ENCODE results near the gene COL6A3.

COL6A3 gene

DNA sequence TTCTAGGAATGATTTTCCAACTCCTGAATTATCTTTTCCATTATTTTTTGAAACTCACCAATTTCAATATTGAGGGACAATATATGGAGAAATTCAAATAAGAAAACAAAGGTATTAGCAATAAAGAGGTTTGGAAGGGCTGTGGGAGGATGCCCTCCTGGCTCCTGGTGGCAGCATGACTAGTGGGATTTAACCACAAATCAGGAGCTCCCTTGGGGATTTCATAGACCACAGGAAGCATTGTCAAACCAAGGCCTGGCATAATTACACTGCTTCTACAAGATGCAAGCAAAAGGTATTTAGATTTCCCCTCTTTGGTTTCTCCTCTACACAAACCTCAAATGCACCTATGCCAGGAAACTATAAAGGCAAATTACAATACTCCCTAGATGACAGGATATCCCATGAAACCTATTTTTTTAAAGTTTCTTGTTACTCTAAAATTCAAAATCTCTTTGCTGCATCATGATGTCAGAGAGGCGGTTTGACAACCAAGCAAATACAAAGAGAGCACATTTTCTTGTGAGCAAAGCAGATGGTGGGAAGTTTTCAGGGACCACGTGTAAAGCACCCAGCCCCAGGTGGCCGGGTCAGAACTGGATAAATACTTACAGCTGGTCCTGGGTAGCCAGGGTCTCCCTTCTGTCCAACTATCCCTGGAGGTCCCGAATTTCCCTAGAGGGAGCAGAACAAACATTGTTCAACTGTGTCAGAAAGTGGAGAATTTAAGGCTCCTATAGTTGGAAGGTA lies 67.9 kb downstream of the COL6A3 start:
- no peak for DNase-seq

DNA sequence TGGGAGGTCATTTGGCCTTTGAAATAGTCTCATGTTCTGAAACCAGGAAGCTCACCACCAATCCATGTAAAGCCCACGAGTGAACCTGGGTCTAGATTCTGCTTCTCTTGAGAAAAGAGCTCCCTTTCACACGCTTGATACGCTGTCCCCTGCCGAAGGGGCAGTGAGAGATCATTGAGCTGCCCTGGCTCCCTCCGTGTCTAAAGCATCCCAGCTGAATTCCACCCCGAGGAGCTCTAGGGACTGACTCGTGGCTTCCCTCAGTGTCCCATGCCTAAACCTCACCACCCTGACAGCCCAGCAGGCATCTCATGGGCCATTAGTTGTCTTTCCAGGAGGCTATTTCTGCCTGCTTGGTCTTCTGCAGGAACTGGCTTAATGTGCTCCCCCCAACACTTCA lies 68.6 kb downstream of the COL6A3 start:
- no peak for DNase-seq

DNA sequence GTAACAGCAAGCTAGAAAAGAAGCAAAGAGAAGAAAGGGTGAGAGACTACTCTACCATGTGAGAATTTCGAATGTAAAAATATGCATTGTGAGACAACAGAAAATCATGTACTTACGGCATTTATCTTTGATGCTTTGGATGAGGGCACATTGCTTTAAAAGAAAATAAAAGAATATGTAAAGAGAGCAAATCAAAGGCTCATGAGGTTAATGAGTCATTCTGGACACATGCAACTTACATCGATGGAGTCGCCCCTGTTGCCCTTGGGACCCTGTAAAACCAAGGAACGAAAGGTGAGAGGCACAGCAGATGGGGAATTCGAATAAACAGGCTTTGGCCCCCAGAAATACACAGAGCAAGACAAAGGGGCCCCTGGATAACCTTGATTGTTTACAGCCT lies 69.0 kb downstream of the COL6A3 start:
- no peak for DNase-seq

DNA sequence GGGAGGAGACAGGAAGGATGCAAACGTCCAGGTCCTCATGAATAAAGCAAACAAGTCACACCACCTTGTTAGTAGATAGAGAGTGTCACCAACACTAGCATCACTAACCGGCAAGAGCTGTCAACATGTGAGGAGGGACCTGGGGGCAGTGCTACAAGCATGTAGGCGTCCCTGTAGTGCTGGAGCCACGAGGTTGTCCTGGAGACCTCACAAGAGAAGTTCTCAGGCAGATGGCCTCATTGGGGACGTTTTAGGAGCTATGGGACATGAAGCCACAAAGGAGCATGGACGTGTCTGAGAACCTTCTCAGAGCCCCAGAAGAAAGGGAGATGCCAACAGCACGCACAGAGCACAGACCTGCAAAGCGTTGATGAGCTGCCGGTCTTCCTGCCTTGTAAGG lies 70.0 kb downstream of the COL6A3 start:
- DNase-seq, result no peak

DNA sequence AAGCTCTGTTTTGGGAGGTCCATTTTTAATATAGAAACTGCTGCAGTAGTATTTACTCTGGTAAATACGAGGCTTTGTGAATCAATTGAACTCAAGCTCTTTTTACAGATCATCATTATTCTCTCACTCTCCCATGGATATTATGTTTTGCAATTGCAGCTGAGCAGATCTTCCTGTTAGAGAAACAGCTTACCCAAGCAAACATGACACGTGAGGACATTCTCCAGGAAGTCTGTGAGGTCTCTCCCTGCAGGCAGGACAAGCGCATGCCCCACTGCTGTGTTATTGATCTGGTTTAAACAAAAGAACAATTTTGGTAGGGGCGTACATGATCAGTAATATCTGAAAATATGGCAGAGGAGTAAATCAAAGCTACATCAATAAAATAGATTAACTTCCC lies 72.1 kb downstream of the COL6A3 start:
- DNase-seq, result no peak

DNA sequence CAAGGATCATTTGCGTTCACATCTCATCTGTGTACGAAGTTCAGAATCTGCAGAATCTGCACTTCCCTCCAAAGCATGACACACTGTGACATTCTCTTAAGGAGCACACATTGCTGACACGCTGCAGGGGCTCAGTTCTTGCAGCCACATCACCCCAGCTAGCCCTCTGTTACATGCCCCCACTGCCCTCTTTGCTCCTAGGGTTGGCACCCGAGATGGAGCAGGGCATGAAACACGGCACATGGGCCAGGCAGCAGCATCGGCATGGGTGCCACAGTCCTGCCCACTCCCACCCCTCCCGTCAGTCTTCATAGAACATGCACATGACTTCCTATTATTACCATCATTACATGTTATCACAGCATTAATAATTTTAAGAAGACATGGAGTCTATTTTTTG lies 76.4 kb downstream of the COL6A3 start:
- DNase-seq, result no peak

DNA sequence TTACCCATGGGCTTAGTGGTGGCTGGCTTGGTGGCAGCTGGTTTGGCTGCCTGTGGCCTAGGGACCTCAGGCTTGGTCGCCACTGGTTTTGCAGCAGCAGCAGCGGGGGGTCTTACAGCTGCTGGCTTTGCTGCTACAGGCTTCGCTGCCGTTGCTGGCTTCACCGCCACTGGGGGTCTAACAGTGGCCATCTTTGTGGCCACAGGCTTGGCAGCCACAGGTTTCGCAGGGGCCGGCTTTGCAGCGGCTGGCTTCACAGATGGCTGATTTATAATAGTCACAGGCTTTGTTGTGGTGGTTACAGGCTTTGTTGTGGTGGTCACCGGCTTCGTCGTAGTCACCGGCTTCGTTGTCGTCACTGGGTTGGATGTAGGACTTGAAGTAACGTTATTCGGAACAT lies 77.8 kb downstream of the COL6A3 start:
- no peak for DNase-seq

DNA sequence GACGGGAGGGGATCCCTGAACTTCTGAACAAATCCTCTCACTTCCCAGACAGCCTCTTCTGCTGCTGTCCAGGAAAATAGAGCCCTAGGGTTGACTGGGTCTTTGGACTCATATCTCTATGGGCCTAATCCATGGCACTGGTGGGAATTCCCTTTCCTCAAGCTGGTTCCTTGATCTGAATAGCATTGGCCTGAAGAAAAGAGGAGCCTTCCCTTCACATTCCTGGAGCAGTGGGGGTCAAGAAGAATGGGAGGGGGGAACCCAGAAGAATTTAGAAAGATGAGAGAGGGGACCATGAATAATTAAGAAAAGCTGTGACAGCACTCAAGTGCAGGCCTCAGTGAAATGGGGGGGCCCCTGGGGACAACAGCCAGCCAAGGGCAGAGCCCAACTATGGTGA lies 80.2 kb downstream of the COL6A3 start:
- DNase-seq, result no peak

DNA sequence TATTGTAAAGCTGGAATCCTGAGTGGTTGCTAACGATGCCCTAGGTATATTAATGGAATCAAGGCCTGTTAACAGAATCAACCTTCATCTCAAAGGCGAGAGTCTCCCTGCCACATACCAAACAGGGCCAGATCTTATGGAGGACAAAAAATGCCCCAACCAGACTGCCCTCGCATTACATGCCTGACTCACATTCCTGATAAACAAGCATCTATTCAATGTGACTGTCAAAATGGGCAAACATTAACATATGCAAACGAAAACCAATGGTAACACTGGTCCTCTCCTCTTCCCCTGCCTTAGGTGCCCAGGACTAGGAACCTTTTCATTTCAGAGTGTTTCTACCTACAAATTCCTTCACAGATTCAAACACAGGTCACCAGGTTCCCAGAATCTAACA lies 83.4 kb downstream of the COL6A3 start:
- no peak for DNase-seq

DNA sequence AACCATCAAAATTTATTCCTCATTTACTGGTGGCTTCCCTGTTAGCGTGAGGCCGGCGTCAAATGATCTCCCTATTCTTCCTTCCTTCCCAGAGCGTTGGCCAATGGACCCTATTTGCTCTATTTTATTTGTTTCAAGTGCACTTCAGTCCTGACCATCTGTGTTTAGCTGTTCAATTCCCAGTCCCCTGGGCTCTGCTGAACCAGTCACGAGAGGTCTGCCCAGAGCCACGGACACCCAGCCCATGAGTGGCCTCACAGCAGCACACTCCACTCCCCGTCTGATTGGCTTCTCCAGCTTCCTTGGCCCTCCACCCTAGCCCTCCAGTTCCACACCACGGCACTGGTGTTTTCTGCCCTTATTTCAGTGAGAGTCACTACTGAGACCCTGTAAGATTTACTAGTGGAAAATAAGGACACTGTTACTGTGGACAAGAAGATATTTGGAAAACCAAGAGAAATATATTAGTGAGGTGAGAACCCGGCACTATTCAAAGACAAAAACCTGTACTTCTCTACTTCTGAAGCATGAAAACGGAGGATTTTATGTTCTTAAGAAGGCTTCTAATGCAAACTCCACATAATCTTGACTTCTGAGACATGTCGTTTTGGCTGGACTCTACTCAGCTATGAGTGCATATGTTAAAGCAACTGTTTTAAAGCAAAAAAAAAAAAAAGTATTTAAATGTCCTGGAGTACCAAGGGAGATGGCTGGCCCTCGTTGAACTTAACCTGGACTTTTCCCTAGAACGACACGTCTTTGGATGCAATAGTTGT lies 86.6 kb downstream of the COL6A3 start:
- no peak for DNase-seq

DNA sequence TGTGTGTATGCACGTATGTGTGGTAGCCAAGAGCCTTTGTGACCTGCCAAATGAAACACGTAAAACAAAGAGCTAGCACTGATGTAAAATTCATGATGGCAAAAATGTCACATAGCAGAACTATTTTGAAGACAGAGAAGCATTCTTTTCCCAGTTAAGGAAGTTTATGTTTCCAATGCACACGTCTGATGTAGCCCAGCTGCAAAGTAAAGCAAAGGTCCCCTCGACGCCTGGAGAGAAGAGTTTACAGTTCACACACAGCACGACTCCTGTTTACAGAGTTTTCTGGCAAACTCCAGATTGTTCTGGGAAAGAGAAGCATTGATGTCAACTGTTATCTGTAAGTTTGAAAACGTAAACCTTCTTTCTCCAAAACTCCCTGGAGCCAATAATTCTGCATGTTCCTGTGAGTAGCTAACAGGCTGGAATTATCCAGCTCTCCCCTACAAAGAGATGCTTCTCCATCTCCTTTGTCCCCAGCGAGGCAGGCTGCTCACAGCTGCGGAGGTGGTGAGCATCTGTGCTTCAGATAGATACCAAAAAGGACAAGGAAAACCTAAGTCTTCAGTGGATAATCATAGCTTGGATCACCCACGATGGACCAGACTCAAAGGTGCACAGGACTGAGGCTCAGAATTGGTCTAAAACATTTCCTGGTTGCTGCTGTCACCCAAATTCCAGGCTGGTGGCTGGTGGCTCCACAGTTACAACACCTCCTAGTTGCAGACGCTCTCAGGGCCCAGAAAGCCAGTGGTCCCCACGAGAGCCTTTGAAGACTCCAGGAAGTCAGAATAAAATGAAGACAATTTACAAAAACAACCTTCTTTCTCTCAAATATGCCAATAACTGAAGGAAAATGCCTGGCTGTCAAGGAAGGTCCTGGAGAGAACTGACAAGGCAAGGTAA lies 87.4 kb downstream of the COL6A3 start:
- DNase-seq, result no peak

DNA sequence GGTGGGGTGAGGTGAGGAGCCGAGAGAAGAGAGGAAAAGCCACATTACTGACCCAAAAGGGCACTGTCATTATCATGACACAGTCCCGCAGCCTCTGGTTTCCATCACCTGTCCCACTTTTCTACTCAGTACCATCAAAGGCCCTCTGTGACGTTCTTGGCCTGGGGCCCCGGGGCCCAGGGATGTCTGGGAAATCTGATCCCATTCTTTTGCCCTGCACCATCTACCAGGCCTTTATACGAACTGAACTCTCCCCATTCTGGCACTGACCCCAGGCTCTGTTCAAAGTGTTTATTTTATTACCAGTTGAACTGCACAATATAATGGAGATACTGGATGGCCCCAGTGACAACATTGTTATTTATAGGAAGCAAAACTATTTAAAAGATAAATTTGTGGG lies 89.1 kb downstream of the COL6A3 start:
- DNase-seq, result no peak

DNA sequence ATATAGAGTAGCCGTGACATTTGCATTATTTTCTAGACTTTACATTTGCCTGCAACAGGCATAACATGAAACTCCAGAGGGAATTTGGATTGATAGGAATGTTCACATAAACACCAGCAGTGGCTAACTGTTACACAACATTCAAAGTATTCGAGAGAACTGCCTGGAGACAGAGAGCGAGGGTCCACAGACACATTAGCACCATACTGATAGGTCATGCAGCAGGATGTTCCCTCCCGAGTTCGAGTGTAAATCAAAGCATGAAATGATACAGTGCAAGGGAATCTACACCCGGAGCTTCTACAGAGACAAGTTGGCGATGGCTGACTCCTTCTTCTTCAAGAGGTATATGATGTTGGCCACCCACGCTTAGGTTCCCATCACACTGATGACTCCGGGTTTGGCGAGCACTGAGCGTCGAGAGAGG lies 89.5 kb downstream of the COL6A3 start:
- no peak for DNase-seq

DNA sequence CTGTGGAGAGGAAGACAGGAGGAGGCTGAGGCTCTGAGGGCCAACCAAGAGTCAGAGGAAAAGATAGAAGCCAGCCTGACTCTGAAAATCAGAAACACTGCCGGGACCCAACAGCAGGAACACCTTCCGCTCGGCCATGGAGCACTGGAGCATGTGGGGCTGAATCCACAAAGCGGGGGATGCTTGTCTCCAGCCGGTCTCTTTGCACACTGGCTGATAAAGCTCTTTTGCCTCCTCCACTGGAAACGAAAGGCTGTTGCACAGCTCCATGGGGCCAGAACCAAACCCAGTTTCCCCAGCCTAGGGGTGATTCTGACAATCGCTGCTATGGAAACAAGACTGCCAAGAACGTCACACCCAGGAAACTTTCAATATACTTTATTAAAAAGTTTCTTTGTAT lies 90.3 kb downstream of the COL6A3 start:
- no peak for DNase-seq

DNA sequence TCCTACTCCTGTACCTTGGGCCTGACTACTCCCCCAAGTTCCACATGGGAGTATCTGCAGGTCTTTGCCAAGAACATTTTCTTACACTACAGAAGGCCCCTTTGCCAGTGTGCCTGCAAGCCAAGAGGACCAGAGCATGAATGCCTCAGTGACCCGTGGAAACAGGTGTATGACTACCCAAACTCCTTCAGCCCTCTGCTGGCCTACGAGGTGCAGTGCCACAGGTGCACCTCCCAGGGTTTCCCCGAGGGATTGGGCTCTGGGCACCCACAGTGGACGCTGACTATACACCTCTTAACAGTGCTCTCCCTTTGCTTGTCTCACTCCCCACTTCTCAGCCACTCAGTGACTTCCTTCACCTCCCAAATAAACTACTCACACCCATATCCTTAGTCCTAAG lies 91.4 kb downstream of the COL6A3 start:
- DNase-seq, result no peak

DNA sequence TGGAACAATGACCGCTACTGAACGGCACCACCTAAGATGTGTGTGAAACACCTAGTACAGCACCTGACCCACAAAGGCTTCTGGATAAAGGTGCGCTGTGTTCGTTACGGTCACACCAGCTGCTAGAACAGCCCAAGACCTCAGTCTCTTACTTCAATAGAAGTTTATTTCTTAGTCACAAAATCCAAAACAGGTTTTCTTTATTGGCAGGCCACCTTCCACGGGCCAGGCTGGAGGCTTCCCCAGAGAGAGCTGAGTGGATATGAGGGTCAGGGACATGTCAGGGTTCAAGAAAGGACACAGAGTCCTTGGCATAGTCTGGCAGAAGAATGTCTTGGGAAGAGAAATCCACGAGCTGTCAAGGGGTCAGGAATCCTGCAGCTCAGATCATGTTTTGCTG lies 92.2 kb downstream of the COL6A3 start:
- DNase-seq, result no peak

DNA sequence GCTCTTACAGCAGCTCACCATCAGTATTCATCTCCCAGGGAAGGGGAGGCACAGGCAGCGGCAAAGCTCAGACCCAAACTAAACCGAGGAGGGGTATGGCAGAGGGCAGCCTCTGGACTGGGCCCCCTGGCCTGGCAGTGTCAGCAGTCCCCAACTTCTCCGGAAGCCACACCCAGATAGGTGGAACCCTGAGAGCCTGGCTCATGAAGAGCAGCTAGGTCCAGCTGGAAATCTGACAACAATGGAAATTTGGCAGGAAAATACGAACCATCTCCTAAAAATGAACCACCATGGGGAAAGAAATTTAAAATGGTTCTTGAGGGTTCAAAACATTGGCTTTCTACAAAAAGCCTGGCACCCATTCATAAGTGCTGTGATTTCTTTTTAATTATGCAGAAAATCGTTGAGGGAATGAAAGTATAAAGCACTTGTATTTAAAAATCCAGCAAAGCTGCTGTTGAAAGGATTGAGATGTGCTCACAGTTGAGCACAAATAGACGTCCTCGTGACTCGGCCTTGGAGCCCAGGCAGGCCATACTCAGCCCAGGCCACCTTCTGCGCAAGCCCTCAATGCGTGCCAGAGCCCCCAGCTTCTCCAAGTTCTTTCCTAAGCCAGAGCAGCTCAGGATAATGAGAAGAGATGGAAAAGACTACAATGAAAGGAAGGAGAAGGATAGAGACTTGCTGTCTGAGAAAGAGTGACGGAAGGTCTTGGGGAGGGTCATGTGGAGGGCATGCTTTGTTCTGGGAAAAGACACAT lies 93.0 kb downstream of the COL6A3 start:
- DNase-seq, result no peak

DNA sequence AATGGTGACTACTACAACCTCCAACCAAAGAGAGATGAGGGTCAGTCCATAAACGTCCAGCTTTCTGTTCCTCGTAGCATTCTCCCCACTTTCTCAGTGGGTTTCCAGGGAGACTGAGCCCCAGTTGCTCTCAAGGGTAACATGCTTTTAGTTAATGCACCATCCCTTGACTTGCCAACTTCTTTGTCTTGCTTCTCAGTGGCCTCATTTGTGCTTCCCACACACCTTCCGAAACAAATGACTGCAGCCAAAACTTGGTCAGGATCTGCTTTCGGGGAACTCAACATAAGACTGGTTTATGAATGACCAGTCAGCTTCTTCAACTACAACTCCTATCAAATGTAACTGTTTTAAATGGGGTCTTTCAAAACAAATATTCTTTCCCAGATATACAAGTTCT lies 94.1 kb downstream of the COL6A3 start:
- DNase-seq, result no peak

DNA sequence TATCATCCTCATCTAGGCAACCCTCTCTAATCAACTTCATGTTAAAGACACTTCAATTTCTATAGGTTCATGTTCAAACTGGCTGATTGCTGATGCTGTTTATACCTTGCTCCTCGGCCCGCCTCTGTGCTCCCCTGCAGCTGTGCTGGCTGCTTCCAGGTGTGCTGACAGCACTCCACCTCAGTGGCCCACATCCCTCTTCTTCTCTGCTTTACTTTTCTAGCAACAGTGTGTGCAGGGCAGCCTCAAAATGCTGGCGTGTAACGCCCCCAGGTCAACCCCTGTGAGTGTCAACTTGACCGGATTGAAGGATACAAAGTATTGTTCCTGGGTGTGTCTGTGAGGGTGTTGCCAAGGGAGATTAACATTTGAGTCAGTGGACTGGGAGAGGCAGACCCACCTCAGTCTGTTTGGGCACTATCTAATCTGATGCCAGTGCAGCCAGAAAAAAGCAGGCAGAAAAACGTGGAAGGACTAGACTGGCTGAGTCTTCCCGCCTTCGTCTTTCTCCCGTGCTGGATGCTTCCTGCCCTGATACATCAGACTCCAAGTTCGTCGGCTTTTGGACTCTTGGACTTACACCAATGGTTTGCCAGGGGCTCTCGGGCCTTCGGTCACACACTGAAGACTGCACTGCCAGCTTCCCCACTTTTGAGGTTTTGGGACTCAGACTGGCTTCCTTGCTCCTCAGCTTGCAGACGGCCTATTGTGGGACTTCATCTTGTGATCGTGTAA lies 94.7 kb downstream of the COL6A3 start:
- no peak for DNase-seq

DNA sequence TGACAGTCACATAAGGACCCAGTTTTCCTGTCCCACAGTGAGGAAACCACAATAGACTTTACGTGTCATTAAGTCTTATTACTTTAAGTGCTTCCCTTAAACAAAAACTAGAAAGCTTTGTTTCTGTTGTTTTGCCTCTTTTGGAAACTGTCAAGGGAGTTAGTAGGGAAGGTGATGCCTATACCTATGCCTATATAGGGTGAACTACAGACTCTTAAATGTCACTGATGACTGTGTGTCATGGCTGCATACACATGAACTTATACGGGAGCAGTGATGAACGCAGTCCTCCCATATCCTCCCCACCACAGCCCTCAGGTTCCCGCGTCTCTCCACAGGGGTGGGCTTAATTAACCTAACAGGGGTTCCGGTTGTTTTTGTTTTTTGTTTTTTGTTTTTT lies 97.6 kb downstream of the COL6A3 start:
- no peak for DNase-seq

DNA sequence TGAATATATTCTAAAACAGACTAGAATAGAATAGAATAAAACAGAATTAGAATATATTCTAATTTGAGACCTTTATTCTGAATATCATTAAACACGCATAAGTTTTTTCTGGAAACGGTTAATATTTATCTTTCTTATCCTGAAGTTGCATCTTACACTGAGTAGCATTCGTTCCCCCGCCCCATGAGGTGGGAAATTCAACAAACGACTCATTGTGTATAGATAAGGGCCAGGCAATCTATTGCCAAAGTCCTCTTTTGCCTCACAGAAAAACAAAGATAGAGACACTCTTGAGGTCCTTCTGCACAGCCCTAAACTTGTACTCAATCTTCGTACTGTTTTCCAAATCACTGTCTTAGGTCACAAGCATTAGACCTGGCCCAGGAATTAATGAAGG lies 98.1 kb downstream of the COL6A3 start:
- no peak for DNase-seq

DNA sequence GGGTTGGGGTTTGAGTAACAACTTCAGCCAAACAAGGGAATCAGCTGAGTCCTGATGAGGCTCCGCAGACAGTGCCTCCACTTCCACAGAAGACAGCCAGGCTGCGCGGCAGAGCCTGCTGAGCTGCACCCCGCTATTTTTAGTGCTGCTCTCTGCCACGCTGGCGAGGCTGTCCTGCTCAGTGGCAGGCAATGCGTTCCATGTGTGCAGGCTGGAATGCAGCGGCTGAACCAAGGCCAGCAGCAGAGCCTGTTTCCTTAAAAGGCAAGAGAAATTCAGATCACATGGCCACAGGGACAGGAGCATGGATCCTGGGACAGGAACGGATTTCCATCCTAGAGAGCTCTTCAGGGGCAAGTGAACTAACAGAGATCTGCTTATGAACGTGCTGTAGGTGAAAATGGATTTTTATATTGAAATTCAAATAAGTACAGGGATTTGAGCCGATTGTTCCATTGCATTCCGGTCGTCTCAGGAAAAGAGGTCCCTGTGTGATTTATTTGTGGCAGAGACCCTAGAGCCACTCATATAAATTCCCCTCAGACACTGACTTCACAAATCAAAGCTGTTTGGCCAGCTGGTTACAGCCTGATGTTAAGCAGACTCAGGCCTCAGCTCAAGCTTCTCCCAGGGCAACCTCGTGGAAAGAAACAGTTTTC lies 98.7 kb downstream of the COL6A3 start:
- no peak for DNase-seq

Data from activated gamma-delta T cell treated with Interleukin-2 at 50 U/mL for 16 hours (primary cell).